WTC11 (cell line): ENCODE results near the gene HOXA9. TPM values are rescaled to one million over a fixed set of nuclear protein-coding genes. Genes with fewer than 3 reads are reported as not detected.

ENCODE experiments used
- ATAC-seq: fragments of 200-7000 bp; cut with Tn5 transposase; 2 replicates; pipeline ENCODE4 v1.10.0; 2021; ENCODE audit warnings: mild to moderate bottlenecking, moderate library complexity
- CTCF ChIA-PET: fragments of 300-600 bp; sonication (Branson Sonifier 250); formaldehyde crosslinking; loops from one replicate; lab custom pipeline; 2021; ENCODE audit warnings: antibody characterized with exemption; lab: Charles Lee
- POLR2A ChIA-PET: fragments of 350-600 bp; sonication (Branson Sonifier 250); formaldehyde crosslinking; loops from one replicate; lab custom pipeline; 2021; ENCODE audit warnings: antibody characterized with exemption; lab: Charles Lee
- DNase-seq: peaks from one replicate; pipeline ENCODE4 v3.0.0; 2021; ENCODE audit warnings: low spot score
- H3K27ac Mint-ChIP-seq: 2 replicates; pipeline ENCODE4 v1.8.0; 2021; ENCODE audit warnings: mixed read lengths
- H3K27me3 Mint-ChIP-seq: 2 replicates; pipeline ENCODE4 v1.8.0; 2021; ENCODE audit warnings: low read depth, mild to moderate bottlenecking, moderate library complexity, mixed read lengths
- H3K36me3 Mint-ChIP-seq: 2 replicates; pipeline ENCODE4 v1.8.0; 2021; ENCODE audit warnings: mixed read lengths
- H3K4me1 Mint-ChIP-seq: 2 replicates; pipeline ENCODE4 v1.8.0; 2022; ENCODE audit warnings: mixed read lengths
- H3K4me3 Mint-ChIP-seq: 2 replicates; pipeline ENCODE4 v1.8.0; 2021; ENCODE audit warnings: mild to moderate bottlenecking, moderate library complexity, mixed read lengths
- H3K9me3 Mint-ChIP-seq: 2 replicates; pipeline ENCODE4 v1.8.0; 2021; ENCODE audit warnings: mixed read lengths
- ATF1 ChIP-seq: sonication (generic); formaldehyde crosslinking; IDR thresholded peaks from 2 replicates; pipeline ENCODE4 v1.8.1; 2023; ENCODE audit warnings: mild to moderate bottlenecking, moderate library complexity, missing genetic modification reagents
- CREB1 ChIP-seq: sonication (generic); formaldehyde crosslinking; IDR thresholded peaks from 2 replicates; pipeline ENCODE4 v1.8.0; 2023; ENCODE audit warnings: mild to moderate bottlenecking, missing genetic modification reagents
- E2F1 ChIP-seq: sonication (generic); formaldehyde crosslinking; IDR thresholded peaks from 2 replicates; pipeline ENCODE4 v1.8.0; 2022; ENCODE audit warnings: mild to moderate bottlenecking, missing genetic modification reagents
- ELF4 ChIP-seq: sonication (generic); formaldehyde crosslinking; IDR thresholded peaks from 2 replicates; pipeline ENCODE4 v1.8.1; 2022; ENCODE audit warnings: low read depth, mild to moderate bottlenecking, moderate library complexity, missing genetic modification reagents
- EMX1 ChIP-seq: fragments of 250-450 bp; sonication (Bioruptor Pico); IDR thresholded peaks from 2 replicates; pipeline ENCODE4 v1.8.0; 2021; ENCODE audit warnings: mild to moderate bottlenecking
- ETV6 ChIP-seq: sonication (generic); formaldehyde crosslinking; IDR thresholded peaks from 2 replicates; pipeline ENCODE4 v1.8.1; 2022; ENCODE audit warnings: mild to moderate bottlenecking, missing genetic modification reagents
- FOXP4 ChIP-seq: sonication (generic); formaldehyde crosslinking; IDR thresholded peaks from 2 replicates; pipeline ENCODE4 v1.8.0; 2022; ENCODE audit warnings: mild to moderate bottlenecking, missing genetic modification reagents
- GABPB1 ChIP-seq: sonication (generic); formaldehyde crosslinking; IDR thresholded peaks from 2 replicates; pipeline ENCODE4 v1.8.1; 2023; ENCODE audit warnings: mild to moderate bottlenecking, missing genetic modification reagents
- GTF2I ChIP-seq: fragments of 250-450 bp; sonication (Bioruptor Pico); conservative IDR thresholded peaks from 2 replicates; pipeline ENCODE4 v1.4.0; 2021; ENCODE audit warnings: mild to moderate bottlenecking
- MLX ChIP-seq: sonication (generic); formaldehyde crosslinking; IDR thresholded peaks from 2 replicates; pipeline ENCODE4 v1.8.1; 2023; ENCODE audit warnings: mild to moderate bottlenecking, missing genetic modification reagents, moderate library complexity
- PRDM15 ChIP-seq: sonication (generic); formaldehyde crosslinking; IDR thresholded peaks from 2 replicates; pipeline ENCODE4 v1.8.0; 2022; ENCODE audit warnings: missing genetic modification reagents
- SMAD3 ChIP-seq: sonication (generic); formaldehyde crosslinking; IDR thresholded peaks from 2 replicates; pipeline ENCODE4 v1.8.0; 2022; ENCODE audit warnings: missing genetic modification reagents, mild to moderate bottlenecking, borderline replicate concordance
- SMAD4 ChIP-seq: sonication (generic); formaldehyde crosslinking; IDR thresholded peaks from 2 replicates; pipeline ENCODE4 v1.8.0; 2022; ENCODE audit warnings: mild to moderate bottlenecking, missing genetic modification reagents
- USF2 ChIP-seq: sonication (generic); formaldehyde crosslinking; IDR thresholded peaks from 2 replicates; pipeline ENCODE4 v1.8.1; 2023; ENCODE audit warnings: mild to moderate bottlenecking, missing genetic modification reagents, moderate library complexity
- ZNF317 ChIP-seq: sonication (generic); formaldehyde crosslinking; IDR thresholded peaks from 2 replicates; pipeline ENCODE4 v1.8.1; 2023; ENCODE audit warnings: low read depth, mild to moderate bottlenecking, moderate library complexity, missing genetic modification reagents, borderline replicate concordance
- ZSCAN18 ChIP-seq: fragments of 250-450 bp; sonication (Bioruptor Pico); IDR thresholded peaks from 2 replicates; pipeline ENCODE4 v2.1.2; 2022; ENCODE audit warnings: mild to moderate bottlenecking, moderate library complexity
- total RNA-seq: library from RNA; stranded (reverse); gene quantifications from 3 replicates; pipeline ENCODE4 v1.2.3, GENCODE V29; 2021

The HOXA9 gene
- total RNA-seq, 1 experiment from 2014 or later, result not detected

GRCh38 chr7:27186668-27187474 lies 21.5 kb upstream of the HOXA9 start (continued):
- TF ChIP-seq E2F1 (CRISPR knock-in tag), result no peak
- TF ChIP-seq GABPB1 (CRISPR knock-in tag), result no peak
- no peak for TF ChIP-seq ATF1 (CRISPR knock-in tag)

GRCh38 chr7:27185854-27186667 lies 20.7 kb upstream of the HOXA9 start:
- no peak for DNase-seq
- ChIA-PET CTCF (interaction anchor here (1.0 to 1.8 kb wide), 3 partner anchors 10 to 24 kb away, joined by 3 to 8 read pairs (median 3); no protein-coding TSS in a partner anchor), POLR2A (no interaction called here)
- Mint-ChIP-seq H3K4me3 (peak overlapping the region; percentile 44), H3K36me3 (0 out of 2 replicates have a peak, but pooled peaks cover 3% of the 10 kb centered on the region), H3K27ac (no peak overlapping the region), H3K27me3 (peaks cover 100% of the 10 kb centered on the region), H3K4me1 (peaks cover 52% of the 10 kb centered on the region), H3K9me3 (no peaks in the 10 kb centered on the region)
- no peak for ATAC-seq
- TF ChIP-seq ELF4 (CRISPR knock-in tag) (no peak), FOXP4 (CRISPR knock-in tag) (no peak), MLX (CRISPR knock-in tag) (no peak), SMAD3 (CRISPR knock-in tag) (no peak), ZNF317 (no peak), GTF2I (CRISPR knock-in tag) (no peak), SMAD4 (CRISPR knock-in tag) (no peak), ETV6 (CRISPR knock-in tag) (no peak), CREB1 (no peak), ZSCAN18 (no peak)

GRCh38 chr7:27185013-27185853 lies 19.9 kb upstream of the HOXA9 start, which contains the start of gene HOXA11:
TSS of gene HOXA11 (minus strand) at chr7:27185232. CDS start at chr7:27185144, 88 bp downstream.
- Mint-ChIP-seq H3K36me3 (0 out of 2 replicates have a peak, but pooled peaks cover 3% of the 10 kb centered on the region), H3K4me1 (peaks cover 52% of the 10 kb centered on the region), H3K27ac (no peak within 1 kb of the TSS), H3K4me3 (peak within 1 kb of the TSS; percentile 45), H3K27me3 (peaks cover 100% of the 10 kb centered on the region), H3K9me3 (no peaks in the 10 kb centered on the region)
- ChIA-PET POLR2A (no interaction called here), CTCF (interaction anchor here (0.7 to 1.2 kb wide), 5 partner anchors 9 to 41 kb away, joined by 3 to 4 read pairs (median 3); partner anchors contain the start of gene HOXA5)
- ATAC-seq (no peak), DNase-seq (no peak)
- TF ChIP-seq EMX1, result no peak
- TF ChIP-seq ELF4 (CRISPR knock-in tag), result no peak
- TF ChIP-seq PRDM15 (CRISPR knock-in tag), result no peak
- TF ChIP-seq ZNF317, result no peak
- peak; percentile 42; the same call in 1 of the 2 replicates for TF ChIP-seq USF2
